Stimulated activated CD4-positive, alpha-beta T cell treated with anti-CD3 and anti-CD28 coated beads, Interleukin-12 subunit alpha, Interleukin-12 subunit beta, amount 100 ng/mL, for 4 hours (primary cell): ENCODE data around the gene IL36B.
"Not testable (repeated sequence)": the region's sequence is repeated elsewhere in the genome, so short reads cannot be mapped to it uniquely, and the experiment has no call there.

Experiments used
- DNase-seq: peaks from one replicate; pipeline ENCODE4 v3.0.0-alpha.2; 2020

The IL36B gene

DNA sequence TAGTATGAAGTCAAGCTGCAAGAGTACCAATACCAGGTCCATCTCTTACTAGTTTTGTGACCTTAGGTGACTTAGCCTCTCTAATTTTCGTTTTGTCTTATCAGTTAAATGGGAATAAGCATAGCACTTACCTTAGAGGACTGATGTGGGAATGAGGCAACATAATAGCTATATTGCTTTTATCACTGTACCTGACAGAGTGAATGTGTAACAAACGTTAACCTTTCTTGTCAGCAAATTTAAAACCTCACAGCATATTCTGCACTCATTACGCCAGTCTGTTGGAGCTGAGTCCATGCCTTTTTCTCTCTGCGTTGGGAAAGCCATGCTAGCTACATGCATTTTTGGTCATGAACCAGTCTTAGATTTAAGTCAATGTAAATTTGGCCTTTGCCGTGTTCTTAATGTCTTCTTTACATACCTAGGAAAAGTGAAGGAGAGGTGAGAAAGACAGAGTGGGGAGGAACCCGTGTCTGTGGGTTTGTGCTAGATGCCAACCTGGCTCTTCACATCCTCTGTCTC, at the start of gene IL36B:
Gene IL36B (minus strand): TSS at position 472 of the 522 bp plus-strand sequence.
- DNase-seq, result no peak

DNA sequence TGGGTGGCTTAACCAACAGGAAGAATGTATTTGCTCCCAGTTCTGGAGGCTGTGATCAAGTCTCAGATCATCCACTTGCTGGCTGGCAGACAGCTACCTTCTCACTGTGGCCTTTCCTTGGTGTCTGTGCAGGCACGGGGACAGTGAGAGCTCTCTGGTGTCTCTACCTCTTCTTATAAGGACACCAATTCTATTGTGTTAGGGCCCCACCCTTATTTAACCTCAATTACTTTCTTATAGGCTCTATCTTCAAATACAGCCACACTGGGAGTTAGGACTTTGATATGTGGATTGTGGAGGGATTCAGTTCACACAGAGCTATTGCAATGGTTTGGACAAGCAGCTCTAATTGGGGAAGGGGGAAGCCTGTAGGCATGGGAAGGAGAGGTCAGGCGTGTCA, 49.5 kb upstream of the IL36B start:
- DNase-seq, result no peak

DNA sequence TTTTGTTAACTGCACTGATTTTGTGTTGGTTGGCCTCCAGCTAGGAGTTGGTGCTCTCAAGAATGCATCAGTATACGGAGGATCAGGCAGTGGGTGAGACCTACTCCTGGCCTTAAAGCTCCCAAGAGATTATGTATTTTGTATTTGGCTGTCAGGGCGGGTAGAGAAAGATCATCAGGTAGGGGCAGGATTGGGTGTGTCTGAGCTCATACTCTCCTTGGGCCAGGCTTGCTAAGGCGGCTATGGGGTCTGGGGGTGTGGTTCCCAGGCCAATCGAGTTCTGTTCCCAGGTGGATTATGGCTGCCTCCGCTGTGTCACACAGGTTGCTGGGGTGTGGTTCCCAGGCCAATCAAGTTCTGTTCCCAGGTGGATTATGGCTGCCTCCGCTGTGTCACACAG, 45.9 kb upstream of the IL36B start:
- no peak for DNase-seq

DNA sequence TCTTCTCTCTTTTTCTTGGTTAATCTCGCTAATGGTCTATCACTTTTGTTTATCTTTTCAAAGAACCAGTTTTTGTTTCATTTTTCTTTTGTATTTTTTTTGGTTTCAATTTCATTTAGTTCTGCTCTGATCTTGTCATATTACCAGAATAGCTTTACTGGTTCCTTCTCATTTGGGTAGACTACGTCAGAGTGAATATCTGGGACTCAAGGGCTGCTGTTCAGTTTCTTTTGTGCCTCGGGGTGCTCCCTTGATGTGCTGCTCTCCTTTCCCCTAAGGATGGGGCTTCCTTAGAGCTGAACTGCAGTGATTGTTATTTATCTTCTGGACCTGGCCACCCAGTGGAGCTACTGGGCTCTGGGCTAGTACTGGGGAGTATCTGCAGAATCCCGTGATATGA, 45.4 kb upstream of the IL36B start:
- no peak for DNase-seq

DNA sequence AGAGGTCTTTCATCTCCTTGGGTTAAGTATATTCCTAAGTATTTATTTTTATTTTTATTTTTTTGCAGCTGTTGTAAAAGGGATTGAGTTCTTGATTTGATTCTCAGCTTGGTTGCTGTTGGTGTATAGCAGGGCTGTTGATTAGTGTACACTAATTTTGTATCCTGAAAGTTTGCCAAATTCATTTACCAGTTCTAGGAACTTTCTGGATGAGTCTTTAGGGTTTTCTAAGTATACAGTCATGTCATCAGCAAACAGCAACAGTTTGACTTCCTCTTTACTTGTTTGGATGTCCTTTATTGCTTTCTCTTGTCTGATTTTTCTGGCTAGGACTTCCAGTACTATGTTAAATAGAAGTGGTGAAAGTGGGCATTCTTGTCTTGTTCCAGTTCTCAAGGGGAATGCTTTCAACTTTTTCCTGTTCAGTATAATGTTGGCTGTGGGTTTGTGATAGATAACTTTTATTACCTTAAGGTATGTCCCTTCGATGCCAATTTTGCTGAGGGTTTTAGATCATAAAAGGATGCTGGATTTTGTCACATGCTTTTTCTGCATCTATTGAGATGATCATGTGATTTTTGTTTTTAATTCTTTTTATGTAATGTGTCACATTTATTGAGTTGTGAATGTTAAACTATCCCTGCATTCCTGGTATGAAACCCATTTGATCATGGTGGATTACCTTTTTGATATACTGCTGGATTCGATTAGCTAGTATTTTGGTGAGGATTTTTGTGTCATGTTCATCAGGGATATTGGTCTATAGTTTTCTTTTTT, 44.4 kb upstream of the IL36B start:
- DNase-seq, result not testable (repeated sequence)

DNA sequence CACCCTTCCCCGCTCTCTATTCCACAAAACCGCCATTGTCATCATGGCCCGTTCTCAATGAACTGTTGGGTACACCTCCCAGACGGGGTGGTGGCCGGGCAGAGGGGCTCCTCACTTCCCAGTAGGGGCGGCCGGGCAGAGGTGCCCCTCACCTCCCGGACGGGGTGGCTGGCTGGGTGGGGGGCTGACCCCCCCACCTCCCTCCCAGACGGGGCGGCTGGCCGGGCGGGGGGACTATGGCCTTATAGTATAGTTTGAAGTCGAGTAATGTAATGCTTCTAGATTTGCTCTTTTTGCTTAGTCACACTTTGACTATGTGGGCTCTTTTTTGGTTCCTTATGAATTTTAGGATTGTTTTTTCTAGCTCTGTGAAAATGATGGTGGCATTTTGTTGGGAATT, 43.6 kb upstream of the IL36B start:
- not testable (repeated sequence) for DNase-seq

DNA sequence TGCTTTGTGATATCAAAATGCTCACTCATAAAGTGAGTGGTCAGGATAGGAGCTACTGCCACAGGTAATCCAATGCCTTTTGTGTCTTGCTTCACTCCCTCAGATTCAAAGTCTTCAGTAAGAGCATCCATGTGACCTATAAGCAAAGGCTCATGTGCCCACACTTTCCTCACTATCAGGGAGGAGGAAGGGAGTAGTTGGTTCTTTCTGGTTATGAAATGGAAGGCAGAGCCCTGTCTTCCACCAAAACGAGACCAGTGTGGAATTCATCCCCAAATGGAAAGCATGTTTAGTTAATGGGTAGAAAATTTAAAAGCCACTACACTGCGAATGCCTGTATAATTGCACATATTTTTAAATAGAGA, 40.9 kb upstream of the IL36B start:
- DNase-seq, result no peak

DNA sequence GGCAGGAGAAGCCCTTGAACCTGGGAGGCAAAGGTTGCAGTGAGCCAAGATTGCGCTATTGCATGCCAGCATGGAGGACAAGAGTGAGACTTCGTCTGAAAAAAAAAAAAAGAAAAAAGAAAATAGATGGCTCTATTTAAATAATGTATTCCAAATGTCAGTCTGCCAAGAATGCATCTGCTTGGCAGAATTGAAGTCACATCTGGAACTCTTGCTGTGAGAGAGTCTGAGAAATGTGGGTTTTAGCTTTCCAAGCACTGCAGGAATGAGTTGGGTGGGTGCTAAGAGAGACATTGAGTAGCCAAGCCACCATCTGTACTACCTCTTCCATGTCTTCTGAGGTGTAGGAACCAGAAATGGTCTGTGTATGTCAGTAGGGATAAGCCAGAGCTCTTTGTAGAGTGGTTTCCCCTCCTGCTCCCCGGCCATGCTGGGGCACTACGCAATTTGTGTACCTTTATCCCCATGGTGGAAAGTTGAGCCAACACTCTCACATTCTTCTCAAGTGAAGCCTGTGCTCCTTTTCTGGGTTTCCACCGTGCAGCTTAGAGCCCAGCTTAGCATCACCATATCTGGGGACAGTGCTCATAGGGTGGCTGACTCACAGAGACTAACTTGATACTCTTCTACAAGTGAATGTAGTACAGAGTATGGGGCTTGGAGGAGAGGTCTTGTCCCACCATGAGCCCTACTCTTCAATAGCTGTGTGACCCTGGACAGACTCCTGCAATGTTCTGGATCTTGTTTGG, 40.4 kb upstream of the IL36B start:
- DNase-seq, result no peak

DNA sequence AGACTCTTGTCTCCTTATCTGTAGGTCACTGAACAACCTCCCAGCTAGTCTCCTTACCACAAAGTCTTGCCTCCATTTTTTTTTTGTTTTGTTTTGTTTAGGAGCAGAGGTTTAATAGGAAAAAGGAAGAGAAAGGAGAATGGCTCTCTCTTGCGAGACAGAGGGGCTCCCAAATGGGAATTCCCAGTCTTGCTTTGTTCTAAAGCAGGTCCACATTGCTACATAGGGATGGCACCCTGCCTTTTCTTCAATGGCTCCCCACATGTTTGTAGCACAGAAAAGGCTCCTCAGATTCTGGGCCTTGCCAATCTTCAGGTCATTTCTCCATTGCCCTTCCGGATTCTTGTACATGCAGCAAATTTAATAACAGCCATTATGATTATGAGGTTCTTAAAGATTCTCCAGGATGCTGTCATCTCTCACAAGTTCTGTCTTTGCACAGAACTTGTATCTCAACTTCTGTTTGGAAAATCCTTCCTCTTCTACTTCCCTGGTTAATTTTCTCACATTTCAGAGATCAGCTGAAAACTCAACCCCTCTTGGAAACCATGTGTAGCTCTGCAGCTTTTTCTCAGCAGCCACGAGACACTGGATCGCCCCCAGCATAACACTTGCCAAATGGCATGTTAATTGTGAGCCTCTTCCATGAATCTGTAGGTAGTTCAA, 38.7 kb upstream of the IL36B start:
- no peak for DNase-seq

DNA sequence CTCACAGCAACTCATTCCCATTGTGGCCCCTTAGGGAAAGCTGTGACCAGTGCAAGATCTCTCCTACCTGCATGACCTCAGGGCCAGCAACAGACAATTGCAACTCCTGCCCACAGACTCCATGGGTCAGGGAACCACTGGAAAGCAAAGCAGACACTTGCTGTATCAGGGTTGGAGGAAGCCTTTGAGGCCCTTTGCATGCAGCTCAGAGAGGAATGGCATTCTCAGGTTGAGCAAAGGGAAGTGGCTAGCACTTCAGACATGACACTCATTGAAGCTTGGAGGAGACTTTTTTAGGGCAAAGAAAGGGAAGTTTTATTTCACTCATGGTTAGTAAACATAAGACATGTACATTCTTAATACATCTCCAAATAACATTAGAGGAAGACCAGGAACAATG, 37.2 kb upstream of the IL36B start:
- DNase-seq, result no peak

DNA sequence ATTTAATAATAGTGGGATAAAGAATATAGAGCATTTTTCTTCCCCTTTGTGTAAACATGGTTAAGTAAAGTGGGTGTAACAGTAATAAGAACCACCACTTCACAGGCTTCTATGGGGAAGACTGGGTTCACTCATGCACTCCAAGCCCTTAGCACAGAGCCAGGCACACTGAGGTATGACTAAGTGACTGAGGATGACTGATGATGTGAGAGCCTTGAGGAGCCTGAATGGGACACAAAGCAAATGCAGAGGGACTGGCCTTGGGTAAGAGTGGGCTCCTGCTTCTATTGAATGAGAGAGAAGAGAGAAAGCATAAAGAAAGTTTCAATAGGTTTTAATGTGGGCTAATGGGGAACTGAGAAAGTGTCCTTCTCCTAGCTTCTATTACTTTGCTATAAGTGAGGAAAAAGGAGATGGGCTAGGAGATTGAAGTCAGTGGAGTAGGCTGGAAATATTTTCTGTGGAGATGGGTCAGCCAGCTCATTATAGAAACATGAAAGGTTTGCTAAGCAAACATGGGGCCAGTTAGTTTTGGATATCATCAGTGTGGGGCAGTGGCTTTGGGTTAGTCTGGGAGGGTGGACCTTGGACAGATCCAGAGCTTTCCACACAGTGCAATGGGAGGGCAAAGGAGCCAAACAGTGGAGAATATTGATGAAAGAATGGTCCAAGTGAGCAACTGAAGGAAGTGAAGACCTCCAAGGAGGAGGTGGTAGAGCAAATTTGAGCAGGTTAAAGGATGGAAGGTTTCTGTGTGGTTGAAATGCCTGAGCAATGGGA, 35.7 kb upstream of the IL36B start:
- DNase-seq, result no peak

DNA sequence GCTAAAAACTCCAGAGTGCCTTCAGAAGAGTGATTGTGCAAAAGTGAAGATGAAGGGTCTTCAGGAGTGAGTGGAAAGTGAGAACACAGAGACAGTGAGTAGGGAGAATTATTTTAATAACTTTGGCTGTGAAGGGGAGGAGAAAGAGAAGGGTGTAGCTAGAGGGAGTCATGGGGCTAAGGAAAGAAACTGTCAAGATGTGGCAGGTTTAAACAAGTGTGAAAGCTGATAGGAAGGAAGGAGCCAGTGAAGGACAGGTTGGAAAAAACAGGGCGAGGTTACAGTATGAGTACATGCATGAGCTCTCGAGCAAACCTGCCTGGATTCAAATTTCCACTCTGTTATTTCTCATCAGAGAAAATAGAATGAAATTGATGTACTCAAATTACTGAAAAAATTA, 32.9 kb upstream of the IL36B start:
- DNase-seq, result no peak

DNA sequence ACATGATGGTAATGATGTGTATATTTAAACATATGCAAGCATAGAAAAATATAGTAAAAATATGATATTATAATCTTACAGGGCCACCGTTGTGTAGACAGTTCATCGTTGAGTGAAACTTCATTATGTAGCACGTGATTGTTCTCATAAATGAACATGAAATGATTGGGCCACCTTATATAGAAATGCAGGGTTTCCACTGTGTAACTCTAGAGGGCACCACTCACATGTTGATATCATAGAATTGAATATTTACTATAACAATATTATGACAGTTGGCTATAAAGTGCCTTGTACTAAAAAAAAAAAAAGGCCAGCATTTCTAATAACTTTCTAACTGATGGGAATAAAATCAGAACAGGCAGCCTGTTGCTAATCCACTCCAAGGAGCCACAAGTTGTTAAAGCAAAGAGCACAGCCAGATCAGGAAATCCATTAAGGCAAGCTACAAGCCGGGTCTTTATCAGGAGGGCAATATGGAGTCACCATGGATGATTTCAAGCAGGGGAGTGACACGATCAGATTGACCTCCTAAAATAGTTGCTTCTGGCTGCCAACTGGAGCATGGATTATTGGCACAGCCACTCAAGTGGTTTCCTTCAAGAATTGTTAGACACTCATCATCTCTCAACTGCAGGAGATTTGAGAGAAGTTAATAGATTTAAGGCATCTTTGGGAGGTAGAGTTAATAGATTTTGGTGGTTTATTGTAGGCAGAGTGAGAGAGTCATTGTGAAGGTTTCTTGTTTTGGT, 31.8 kb upstream of the IL36B start:
- no peak for DNase-seq

DNA sequence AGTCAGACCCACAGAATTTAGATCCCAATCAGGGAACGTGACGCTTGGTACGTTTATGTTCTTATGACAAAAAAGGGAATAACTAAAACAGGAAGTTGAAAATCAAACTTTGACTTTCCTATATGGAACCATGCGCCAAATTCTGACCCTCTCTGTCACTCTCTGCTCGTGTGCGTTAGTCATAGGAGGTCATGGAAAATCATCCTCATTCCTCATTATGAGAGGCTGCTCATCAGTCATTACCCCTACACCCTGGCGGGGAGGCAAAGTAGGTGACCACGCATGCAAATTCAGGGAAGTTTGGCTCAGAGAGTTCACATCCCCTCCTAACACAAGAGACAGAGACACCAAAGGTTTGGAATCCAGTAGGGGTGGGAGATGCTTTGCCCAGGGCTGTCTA, 30.6 kb upstream of the IL36B start:
- no peak for DNase-seq

DNA sequence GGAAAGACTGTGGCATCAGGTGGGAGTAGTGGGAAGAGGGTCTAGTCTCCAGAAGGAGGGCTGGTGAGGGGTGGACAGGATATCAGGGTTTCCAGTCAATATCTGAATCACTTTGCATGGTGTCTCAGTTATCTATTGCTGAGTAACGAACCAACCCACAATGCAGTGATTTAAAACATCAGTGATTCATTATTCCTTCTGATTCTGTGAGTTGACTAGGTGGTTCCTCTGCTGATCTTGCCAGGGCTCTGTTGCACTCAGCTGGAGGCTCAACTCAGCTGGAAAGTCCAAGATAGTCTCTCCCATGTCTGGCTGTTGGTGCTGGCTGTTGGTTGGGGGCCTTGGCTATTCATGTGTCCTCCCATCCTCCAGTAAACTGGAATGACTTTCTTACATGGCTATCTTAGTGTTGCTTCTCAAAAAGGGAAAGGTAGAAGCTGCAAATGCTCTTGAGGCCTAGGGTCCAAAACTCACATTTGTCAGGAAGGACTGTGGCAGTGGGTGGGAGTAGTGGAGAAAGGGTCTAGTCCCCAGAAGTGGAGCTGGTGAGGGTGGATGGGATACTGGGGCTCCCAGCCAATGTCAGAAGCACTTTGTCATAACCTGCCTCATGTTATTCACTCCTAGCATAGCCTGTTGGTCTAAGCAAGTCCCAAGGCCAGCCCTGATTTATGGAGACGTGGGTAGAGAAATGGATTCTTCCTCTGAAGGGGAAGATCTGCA, 29.0 kb upstream of the IL36B start:
- DNase-seq, result no peak

DNA sequence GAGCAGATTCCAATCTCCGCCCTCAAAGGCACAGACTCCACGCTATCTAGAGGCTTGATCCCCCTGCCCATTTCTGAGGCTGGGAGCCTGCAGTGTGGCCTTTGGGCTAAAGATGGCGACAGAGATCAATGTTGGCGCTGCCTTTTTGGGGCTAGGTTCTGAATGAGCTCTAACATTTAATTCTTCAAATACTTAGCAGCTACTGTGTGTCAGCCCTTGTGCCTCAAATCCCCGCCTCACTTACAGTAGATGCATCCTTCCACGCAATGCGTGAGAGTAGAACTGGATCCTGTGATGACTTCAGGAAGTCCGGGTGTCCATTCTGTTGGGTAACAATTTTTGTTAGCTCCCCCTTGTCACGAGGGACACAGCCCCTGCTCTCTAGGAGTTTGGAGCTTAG, 27.5 kb upstream of the IL36B start:
- DNase-seq, result peak; percentile 52

DNA sequence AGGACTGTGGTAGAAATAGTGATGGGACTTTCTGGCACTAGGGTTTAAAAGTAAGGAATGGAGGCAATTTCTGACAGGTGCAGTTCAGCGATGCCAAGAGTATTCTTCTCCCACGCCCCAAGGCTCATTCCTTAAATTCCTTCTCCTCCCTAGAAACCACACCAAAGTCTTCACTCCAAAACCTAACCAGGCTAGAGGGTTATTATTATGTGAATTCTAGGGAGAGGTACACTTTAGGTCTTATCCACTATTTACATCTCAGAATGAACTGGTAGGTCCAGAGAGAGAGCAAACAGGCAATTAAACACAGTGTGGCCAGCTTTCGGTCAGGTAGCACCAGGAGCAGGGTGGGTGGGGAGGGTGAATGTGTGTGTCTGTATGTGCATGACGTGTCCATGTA, 26.5 kb upstream of the IL36B start:
- no peak for DNase-seq

DNA sequence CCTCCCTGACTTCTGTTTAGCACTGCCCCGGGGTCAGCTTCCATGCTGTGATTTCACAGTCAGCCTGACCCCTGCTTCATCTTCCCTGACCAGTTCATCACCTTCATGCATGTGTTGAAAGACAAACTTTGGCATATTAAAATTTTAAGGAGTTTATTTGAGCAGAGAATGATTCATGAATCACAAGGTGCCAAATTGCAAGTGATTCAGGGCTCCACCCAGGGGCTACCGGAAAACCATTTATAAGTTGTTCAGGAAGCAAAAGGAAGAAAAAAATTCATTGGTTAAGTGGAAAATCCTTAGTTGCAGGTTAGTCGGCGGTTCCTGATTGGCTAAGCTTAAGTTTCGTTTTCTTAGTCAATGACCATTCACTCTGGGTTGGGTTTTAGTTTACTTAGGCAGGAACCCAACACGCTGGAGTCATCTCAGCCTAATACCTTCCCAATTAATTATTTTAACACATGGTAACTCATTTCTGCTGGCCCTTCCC, 25.7 kb upstream of the IL36B start:
- DNase-seq, result no peak

DNA sequence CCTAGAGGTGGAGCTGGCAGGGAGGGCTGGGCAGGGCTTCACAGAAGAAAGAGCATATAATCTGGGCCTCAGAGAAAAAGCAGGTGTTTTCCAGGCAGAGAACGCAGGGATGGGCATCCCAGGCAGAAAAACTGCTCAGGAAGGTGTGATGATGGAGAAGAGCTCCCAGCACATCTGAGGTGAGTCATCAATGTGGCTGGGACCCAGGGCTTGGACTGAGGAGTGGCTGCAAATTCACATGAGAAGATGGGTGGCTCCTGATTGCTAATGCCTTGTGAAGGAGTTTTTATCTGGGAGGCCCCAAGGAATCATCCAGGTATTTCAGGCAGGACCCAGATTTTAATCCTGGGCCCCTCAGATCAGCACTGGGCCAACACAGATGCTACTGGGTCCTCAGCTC, 25.3 kb upstream of the IL36B start:
- DNase-seq, result no peak

DNA sequence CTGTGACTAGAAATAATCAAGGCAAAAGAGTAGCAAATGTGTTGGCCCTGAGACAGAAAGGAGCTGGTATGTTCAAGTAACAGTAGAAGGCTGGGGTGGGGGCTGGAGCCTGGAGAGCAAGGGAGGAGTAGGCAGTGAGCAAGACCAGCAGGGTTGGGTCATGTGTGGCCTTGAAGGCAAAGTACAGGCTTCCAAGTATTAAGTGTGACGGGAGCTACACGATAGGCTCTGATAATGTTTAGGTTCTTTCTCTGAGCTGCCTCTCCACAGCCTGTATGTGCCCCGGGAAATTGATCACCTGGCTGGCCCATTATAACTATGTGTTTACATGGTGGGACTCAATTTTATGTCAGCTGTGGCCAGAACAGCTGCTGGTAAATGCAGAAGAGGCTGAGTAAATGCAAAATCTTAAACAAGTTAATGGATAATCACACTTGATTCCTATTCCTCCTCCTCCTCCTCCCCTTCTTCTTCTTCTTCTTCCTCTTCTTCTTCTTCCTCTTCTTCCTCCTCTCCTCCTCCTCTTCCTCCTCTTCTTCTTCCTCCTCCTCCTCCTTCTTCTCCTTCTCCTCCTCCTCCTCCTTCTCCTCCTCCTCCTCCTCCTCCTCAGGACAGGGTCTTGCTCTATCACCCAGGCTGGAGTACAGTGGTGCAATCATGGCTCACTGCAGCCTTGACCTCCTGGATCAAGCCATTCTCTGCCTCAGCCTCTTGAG, 24.4 kb upstream of the IL36B start:
- no peak for DNase-seq

DNA sequence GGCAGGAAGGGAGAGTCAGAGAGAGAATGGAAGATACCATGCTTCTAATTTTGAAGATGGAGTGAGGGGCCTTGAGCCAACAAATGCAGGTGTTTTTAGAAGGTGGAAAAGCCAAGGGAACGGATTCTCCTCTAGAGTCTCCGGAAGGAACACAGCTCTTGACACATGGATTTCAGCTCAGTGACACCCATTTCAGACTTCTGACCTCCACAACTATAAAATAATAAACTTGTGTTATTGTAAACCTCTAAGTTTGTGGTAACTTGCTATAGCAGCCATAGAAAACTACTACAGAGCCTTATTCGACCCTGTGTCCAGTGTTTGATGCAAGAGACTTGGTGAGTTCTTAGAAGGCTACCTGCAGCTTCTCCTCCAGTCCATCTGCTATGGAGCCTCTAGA, 22.9 kb upstream of the IL36B start:
- DNase-seq, result no peak
